Measurements from ENCODE around the gene IGFBP2.
A peak's percentile ranks its signal among the peaks of the same experiment; 100 is the strongest.
"Not testable (repeated sequence)": the region's sequence is repeated elsewhere in the genome, so short reads cannot be mapped to it uniquely, and the experiment has no call there.

Gene IGFBP2

DNA sequence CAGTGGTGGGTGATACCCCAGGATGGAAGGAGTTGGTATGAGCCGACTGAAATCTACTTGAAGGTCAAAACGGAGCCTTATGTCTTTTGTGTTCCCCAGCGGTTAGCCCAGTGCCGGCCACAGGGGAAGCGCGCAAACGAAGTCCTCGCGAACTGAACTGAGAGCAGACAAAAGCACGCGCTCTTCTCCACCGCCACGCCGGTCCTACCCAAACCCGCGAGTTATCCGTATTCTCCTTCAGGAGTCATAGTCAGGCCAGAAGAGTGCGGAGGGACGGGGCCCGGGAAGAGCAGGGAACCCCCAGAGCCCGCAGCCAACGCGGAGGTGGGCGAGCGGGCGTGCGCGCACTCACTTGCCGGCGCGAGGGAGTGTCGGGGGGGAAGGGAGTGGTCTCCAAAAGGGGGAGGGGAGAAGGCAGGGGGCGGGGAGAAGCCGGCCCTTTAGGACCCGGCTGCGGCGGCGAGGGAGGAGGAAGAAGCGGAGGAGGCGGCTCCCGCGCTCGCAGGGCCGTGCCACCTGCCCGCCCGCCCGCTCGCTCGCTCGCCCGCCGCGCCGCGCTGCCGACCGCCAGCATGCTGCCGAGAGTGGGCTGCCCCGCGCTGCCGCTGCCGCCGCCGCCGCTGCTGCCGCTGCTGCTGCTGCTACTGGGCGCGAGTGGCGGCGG is at the start of gene IGFBP2:
Gene IGFBP2, plus strand, starts transcription at position 469 of the 664 bp plus-strand sequence. Its CDS starts 104 bp downstream, at position 573.
- peak in 1 of 2 experiments; percentile 11 for DNase-seq

DNA sequence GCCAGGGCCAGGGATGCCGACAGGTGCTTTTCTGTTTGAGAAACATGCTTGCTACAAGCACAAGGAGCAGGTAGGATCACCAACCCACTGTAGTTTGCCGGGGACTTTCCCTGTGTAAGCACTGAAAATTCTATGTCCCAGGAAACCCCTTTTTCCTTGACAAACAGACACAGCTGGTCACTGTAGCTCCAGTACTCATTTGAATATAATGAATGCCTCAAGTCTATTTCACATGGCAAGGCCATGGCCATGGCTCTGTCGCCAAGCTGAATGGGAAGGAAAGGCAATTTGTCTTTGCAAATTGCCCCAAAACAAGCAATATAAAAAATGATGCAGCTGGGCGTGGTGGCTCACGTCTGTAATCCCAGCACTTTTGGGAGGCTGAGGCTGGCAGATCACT is 49.6 kb upstream of the IGFBP2 start:
- no peak for DNase-seq
- TF ChIP-seq GATA1 (IDR thresholded peaks at IDR 0.05; ENCODE audit: low read depth, low read length) (no peak), POLR2A (IDR thresholded peaks at IDR 0.05; ENCODE audit: low read length) (no peak)

More for the DNA sequence above, at the start of gene IGFBP2:
- TF ChIP-seq GATA1 (IDR thresholded peaks at IDR 0.05; ENCODE audit: low read depth, low read length) (no peak), POLR2A (IDR thresholded peaks at IDR 0.05; ENCODE audit: low read length) (no peak)

- TF ChIP-seq GATA1 (IDR thresholded peaks at IDR 0.05; ENCODE audit: low read depth, low read length) (no peak), POLR2A (IDR thresholded peaks at IDR 0.05; ENCODE audit: low read length) (no peak)
- DNase-seq = no peak
These were observed 49.1 kb upstream of the IGFBP2 start for GRCh38 chr2:216584112-216584511.

DNA sequence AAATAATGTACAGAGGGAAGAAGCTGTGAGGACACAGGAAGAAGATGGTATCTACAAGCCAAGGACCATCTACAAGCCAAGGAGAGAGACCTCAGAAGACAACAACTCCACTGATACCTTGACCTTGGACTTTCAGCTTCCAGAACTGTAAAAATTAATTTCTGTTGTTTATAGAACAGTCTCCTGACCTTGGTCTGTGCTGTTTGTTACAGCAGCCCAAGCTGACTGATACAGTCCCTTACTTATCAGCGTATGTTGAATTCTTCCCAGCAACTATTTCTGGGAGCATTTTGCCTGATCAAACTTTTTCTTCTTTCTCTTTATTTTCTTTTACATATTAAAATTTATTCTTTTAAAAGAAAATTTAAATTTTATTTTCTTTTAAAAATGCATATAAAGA is 47.8 kb upstream of the IGFBP2 start:
- TF ChIP-seq POLR2A (IDR thresholded peaks at IDR 0.05; ENCODE audit: low read length) (no peak), GATA1 (IDR thresholded peaks at IDR 0.05; ENCODE audit: low read depth, low read length) (no peak)
- no peak for DNase-seq

- DNase-seq = no peak
- no peak for TF ChIP-seq GATA1 (IDR thresholded peaks at IDR 0.05; ENCODE audit: low read depth, low read length)
- TF ChIP-seq POLR2A (IDR thresholded peaks at IDR 0.05; ENCODE audit: low read length) = no peak
These were observed 44.1 kb upstream of the IGFBP2 start for GRCh38 chr2:216588861-216589710.

GRCh38 chr2:216589791-216590190 is 43.4 kb upstream of the IGFBP2 start:
- TF ChIP-seq GATA1 (IDR thresholded peaks at IDR 0.05; ENCODE audit: low read depth, low read length) (no peak), POLR2A (IDR thresholded peaks at IDR 0.05; ENCODE audit: low read length) (no peak)
- DNase-seq = no peak

DNA sequence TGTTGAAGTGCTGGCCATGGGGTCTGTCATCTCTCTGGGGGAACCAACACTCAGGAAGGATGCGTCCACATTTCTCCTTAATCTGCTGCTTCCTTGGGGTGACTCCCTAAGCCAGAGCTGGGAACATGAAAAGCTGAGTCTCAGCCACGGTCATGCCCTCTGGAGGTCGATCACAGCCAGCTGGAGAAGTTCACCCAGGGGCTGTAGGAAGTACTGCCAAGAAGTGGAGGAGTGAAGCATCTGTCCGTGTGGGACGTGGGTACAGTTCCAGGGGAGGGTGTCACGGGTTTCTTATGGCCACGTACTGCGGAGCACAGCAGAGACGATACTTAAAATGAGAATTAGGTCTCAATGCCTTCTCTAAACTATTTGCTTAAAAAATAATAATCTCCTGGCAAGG is 42.4 kb upstream of the IGFBP2 start:
- peak in 1 of 2 experiments; percentile 5 for DNase-seq
- TF ChIP-seq POLR2A (IDR thresholded peaks at IDR 0.05; ENCODE audit: low read length) (no peak), GATA1 (IDR thresholded peaks at IDR 0.05; ENCODE audit: low read depth, low read length) (no peak)

DNA sequence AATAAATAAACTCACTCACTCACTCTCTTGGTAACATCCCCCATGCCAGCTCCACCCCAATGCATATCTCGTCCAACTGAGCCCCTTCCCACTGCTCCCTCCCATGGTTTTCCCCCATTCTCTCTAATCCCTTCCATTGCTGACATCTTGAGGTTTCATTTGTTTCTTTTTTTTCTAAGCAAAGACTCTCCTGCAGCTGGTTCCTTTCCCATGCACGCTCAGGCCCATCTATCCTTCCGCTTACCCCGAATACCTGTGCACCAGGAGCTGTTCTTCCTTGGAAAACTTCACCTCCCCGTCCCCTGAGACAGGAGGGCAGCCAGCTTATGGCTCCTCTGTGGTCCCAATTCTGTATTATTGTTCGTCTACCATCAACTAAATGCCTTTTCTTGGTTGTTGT is 41.7 kb upstream of the IGFBP2 start:
- TF ChIP-seq POLR2A (IDR thresholded peaks at IDR 0.05; ENCODE audit: low read length) (no peak), GATA1 (IDR thresholded peaks at IDR 0.05; ENCODE audit: low read depth, low read length) (no peak)
- DNase-seq = no peak

DNA sequence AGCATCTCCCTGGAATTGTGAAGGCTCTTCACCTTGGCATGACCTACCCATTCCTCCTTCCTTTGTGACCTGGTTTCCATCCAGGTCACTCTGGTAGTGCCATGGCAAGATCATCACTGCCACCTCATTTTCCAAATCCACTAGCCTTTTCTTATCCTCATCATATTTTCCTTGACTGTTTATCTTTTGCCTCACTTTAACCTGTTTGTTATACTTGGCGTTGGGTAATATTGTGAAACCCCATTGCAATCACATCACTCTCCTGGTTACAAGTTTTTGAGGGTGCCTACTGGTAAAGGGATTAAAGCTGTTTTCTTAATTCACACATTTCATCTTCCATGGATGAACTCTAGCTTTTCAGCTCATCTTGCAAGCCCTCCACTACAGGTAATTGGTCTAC is 39.1 kb upstream of the IGFBP2 start:
- no peak for DNase-seq
- TF ChIP-seq GATA1 (IDR thresholded peaks at IDR 0.05; ENCODE audit: low read depth, low read length) = no peak
- no peak for TF ChIP-seq POLR2A (IDR thresholded peaks at IDR 0.05; ENCODE audit: low read length)

- no peak for TF ChIP-seq POLR2A (IDR thresholded peaks at IDR 0.05; ENCODE audit: low read length)
- no peak for TF ChIP-seq GATA1 (IDR thresholded peaks at IDR 0.05; ENCODE audit: low read depth, low read length)
- DNase-seq = no peak
These were observed 36.8 kb upstream of the IGFBP2 start for GRCh38 chr2:216596236-216596979.

DNA sequence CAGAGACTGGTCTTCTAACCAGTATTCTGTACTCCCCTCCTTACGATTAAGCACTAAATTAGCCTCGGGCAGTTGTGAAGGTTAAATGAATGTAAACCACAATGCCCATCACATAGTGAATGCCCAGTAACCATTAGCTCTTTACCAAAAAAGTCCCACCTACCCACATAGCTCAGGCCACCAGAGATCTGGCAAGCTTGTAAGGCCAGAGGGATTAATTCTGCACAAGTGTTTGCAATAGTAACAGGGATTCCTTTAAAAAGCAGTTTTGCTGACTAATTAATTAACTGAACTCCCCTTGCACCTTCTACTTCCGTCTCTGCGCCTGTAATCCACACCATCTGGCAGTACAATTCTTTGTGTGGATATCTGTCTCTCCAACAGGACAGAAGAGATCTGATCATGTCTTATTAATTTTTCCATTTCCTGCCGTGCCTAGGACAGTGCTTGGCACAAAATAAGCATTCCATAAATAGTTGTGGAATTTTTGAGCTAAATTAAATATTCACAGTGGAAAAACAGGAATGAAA is 36.2 kb upstream of the IGFBP2 start:
- no peak for DNase-seq
- TF ChIP-seq POLR2A (IDR thresholded peaks at IDR 0.05; ENCODE audit: low read length) = no peak
- TF ChIP-seq GATA1 (IDR thresholded peaks at IDR 0.05; ENCODE audit: low read depth, low read length) = no peak

- not testable (repeated sequence) for DNase-seq
These were observed 35.4 kb upstream of the IGFBP2 start for GRCh38 chr2:216597825-216598224.

GRCh38 chr2:216601632-216602409 is 31.4 kb upstream of the IGFBP2 start:
- no peak for DNase-seq
- no peak for TF ChIP-seq POLR2A (IDR thresholded peaks at IDR 0.05; ENCODE audit: low read length)
- no peak for TF ChIP-seq GATA1 (IDR thresholded peaks at IDR 0.05; ENCODE audit: low read depth, low read length)
